Endothelial cell (in vitro differentiated cells): ENCODE measurements around the gene SEC62. TPM values are rescaled to one million over a fixed set of nuclear protein-coding genes. Genes with fewer than 3 reads are reported as not detected.

Experiments used
- DNase-seq: peaks from one replicate; pipeline ENCODE4 v3.0.0; 2021; ENCODE audit warnings: low spot score
- H3K27ac Mint-ChIP-seq: one replicate; pipeline ENCODE4 v1.8.0; 2021; ENCODE audit warnings: mixed read lengths, inconsistent platforms; ENCODE audit not compliant: unreplicated experiment
- H3K27me3 Mint-ChIP-seq: one replicate; pipeline ENCODE4 v1.8.0; 2021; ENCODE audit warnings: mild to moderate bottlenecking, moderate library complexity, mixed read lengths, inconsistent platforms; ENCODE audit not compliant: unreplicated experiment
- H3K36me3 Mint-ChIP-seq: one replicate; pipeline ENCODE4 v1.8.0; 2021; ENCODE audit warnings: mild to moderate bottlenecking, low read depth, mixed read lengths, inconsistent platforms; ENCODE audit not compliant: unreplicated experiment
- H3K4me1 Mint-ChIP-seq: one replicate; pipeline ENCODE4 v1.8.0; 2021; ENCODE audit warnings: mild to moderate bottlenecking, mixed read lengths, inconsistent platforms; ENCODE audit not compliant: unreplicated experiment
- H3K4me3 Mint-ChIP-seq: one replicate; pipeline ENCODE4 v1.8.0; 2021; ENCODE audit warnings: mild to moderate bottlenecking, mixed read lengths, inconsistent platforms; ENCODE audit not compliant: unreplicated experiment
- H3K9me3 Mint-ChIP-seq: one replicate; pipeline ENCODE4 v1.8.0; 2021; ENCODE audit warnings: mixed read lengths, inconsistent platforms; ENCODE audit not compliant: unreplicated experiment
- CTCF ChIP-seq: fragments of 200-600 bp; sonication (generic); IDR thresholded peaks from one replicate; pipeline ENCODE4 v1.5.0; 2021; ENCODE audit warnings: antibody characterized with exemption; ENCODE audit not compliant: unreplicated experiment
- total RNA-seq: library from RNA; stranded (reverse); fragmentation: NEBNext Ultra II Directional; extraction: Animal tissue kit (Norgen Biotek cat#: 25700); gene quantifications from one replicate; pipeline ENCODE4 v1.2.1, GENCODE V29; 2021; ENCODE audit not compliant: unreplicated experiment

SEC62 gene
- total RNA-seq, 1 donor from 2014 or later, result 89.3 TPM

- Mint-ChIP-seq H3K27ac (no peak overlapping the region), H3K4me3 (no peak overlapping the region)
These were observed 20.3 kb upstream of the SEC62 start for GRCh38 chr3:169946336-169946735.

GRCh38 chr3:169948559-169949448 is 17.8 kb upstream of the SEC62 start:
- peaks cover 3% of the 10 kb centered on the region for H3K4me1 Mint-ChIP-seq
- H3K9me3 Mint-ChIP-seq, result no peaks in the 10 kb centered on the region
- no peak for TF ChIP-seq CTCF
- no peaks in the 10 kb centered on the region for H3K36me3 Mint-ChIP-seq
- no peak overlapping the region for H3K4me3 Mint-ChIP-seq
- H3K27ac Mint-ChIP-seq, result no peak overlapping the region
- H3K27me3 Mint-ChIP-seq, result no peaks in the 10 kb centered on the region
- no peak for DNase-seq

More at GRCh38 chr3:169946336-169946735, 20.3 kb upstream of the SEC62 start:
- DNase-seq, result no peak
- no peak for TF ChIP-seq CTCF
- Mint-ChIP-seq H3K9me3 (no peaks in the 10 kb centered on the region), H3K4me1 (peaks cover 3% of the 10 kb centered on the region), H3K36me3 (no peaks in the 10 kb centered on the region), H3K27me3 (no peaks in the 10 kb centered on the region)

- Mint-ChIP-seq H3K4me1 (no peaks in the 10 kb centered on the region), H3K27me3 (no peaks in the 10 kb centered on the region), H3K4me3 (no peak overlapping the region), H3K36me3 (no peaks in the 10 kb centered on the region), H3K9me3 (no peaks in the 10 kb centered on the region), H3K27ac (no peak overlapping the region)
- TF ChIP-seq CTCF, result no peak
- no peak for DNase-seq
These were observed 14.6 kb upstream of the SEC62 start for GRCh38 chr3:169952045-169952444.

- Mint-ChIP-seq H3K27ac (no peak overlapping the region), H3K4me3 (no peak overlapping the region), H3K4me1 (no peaks in the 10 kb centered on the region), H3K9me3 (no peaks in the 10 kb centered on the region), H3K27me3 (no peaks in the 10 kb centered on the region), H3K36me3 (no peaks in the 10 kb centered on the region)
- DNase-seq, result no peak
- TF ChIP-seq CTCF, result no peak
These were observed 13.0 kb upstream of the SEC62 start for GRCh38 chr3:169953462-169954141.
